Neural progenitor cell (in vitro differentiated cells): ENCODE measurements around the gene GRM8.

Experiments used
- EZH2 ChIP-seq: fragments of 200-600 bp; sonication (generic); IDR thresholded peaks from 2 replicates; pipeline ENCODE4 v1.6.1; 2017; ENCODE audit warnings: antibody characterized with exemption, mild to moderate bottlenecking, moderate library complexity
- TF ChIP-seq, protein P1 (sequence below): fragments of 200-600 bp; sonication (generic); IDR thresholded peaks from 2 replicates; pipeline ENCODE4 v1.5.1; 2017; ENCODE audit warnings: antibody characterized with exemption, mild to moderate bottlenecking

DNA sequence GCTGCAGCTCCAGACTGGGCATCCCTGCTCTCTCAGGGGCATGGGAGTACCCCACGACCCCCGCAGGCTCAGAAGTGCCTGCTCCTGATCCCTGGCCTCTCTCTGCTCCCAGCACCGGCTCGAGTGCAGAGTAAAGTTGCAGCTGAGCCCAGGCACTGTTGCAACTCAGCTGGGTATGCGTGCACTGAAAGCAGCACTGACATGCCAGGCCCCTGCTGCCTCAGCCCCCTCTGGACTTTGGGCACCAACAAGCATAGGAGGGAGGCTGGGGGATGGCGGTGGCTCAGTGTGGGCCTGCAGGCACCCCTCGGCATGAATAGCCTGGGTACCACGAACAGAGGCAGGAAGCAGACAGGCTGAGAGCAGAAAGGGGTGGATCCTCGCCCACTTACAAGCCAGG is 295.3 kb downstream of the GRM8 start:
- TF ChIP-seq, protein P1, sequence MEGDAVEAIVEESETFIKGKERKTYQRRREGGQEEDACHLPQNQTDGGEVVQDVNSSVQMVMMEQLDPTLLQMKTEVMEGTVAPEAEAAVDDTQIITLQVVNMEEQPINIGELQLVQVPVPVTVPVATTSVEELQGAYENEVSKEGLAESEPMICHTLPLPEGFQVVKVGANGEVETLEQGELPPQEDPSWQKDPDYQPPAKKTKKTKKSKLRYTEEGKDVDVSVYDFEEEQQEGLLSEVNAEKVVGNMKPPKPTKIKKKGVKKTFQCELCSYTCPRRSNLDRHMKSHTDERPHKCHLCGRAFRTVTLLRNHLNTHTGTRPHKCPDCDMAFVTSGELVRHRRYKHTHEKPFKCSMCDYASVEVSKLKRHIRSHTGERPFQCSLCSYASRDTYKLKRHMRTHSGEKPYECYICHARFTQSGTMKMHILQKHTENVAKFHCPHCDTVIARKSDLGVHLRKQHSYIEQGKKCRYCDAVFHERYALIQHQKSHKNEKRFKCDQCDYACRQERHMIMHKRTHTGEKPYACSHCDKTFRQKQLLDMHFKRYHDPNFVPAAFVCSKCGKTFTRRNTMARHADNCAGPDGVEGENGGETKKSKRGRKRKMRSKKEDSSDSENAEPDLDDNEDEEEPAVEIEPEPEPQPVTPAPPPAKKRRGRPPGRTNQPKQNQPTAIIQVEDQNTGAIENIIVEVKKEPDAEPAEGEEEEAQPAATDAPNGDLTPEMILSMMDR, result no peak
- no peak for TF ChIP-seq EZH2
